GM18499 (cell line): ENCODE results near the gene HECTD1.
"Not testable (repeated sequence)": the region's sequence is repeated elsewhere in the genome, so short reads cannot be mapped to it uniquely, and the experiment has no call there.

Source experiments
- ATAC-seq: cut with Tn5 transposase; IDR thresholded peaks from one replicate; pipeline ENCODE4 v1.9.1; 2021; ENCODE audit warnings: moderate number of reproducible peaks; ENCODE audit not compliant: insufficient read depth, unreplicated experiment

The HECTD1 gene

GRCh38 chr14:31197671-31198070 lies 9.9 kb downstream of the HECTD1 start:
- no peak for ATAC-seq

GRCh38 chr14:31196839-31197492 lies 10.6 kb downstream of the HECTD1 start:
- no peak for ATAC-seq

DNA sequence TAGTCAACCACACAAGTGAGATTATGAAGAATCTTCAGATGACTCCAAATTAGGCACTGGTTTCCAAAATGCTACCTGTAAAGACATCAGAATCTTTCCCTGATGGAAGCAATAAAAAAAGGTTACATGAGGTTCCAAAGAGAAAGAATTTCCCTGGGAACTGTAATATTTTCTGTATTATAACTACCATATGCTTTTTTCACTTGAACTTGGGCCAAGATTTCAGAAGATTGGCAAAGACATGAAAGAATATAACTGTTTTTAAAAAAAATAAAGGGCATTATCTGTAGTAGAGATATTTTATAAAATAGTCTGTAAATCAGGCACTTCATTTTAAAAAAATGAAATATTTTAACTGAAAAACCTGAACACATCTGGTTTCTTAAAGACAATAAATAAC lies 12.9 kb downstream of the HECTD1 start:
- no peak for ATAC-seq

GRCh38 chr14:31194095-31194494 lies 13.5 kb downstream of the HECTD1 start:
- ATAC-seq = no peak

GRCh38 chr14:31192544-31192943 lies 15.0 kb downstream of the HECTD1 start:
- not testable (repeated sequence) for ATAC-seq

DNA sequence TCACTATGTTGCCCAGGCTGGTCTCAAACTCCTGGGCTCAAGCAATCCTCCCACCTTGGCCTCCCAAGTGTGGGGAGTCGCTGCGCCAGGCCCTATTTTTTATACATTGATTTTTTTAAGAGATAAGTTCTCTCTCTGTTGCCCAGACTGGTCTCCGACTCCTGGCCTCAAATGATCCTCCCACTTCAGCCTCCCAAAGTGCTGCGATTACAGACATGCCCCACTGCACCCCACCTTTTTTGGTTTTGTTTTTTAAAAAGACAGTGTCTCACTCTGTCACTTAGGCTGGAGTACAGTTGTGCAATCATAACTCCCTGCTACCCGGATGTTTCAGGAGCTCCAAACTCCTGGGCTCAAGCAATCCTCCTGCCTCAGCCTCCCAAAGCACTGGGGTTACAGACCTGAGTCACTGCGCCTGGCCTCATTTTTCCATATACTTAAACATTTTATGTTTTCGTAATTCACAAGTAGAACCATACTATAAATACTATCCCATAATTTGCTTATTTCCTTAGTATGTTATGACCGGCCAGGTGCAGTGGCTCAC lies 16.8 kb downstream of the HECTD1 start:
- no peak for ATAC-seq

DNA sequence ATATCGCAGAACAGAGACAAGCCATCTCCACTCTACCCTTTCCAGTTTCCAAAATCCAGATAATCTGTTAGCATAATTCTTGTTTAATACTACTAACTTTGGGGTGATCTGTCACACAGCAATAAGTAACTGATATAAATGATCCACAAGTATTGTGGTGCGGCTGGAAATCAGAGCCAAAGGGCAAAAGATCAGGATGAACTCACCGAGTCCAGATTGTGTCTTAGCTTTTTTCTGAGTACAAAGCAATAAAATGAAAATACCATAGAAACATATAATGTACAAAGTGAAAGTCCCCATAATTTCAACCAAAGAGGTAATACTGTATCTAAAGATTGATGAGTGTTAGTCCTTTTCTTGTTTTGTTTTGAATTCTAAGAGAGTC lies 17.4 kb downstream of the HECTD1 start:
- ATAC-seq = no peak

- ATAC-seq = no peak
Measured at GRCh38 chr14:31189346-31190218, 18.0 kb downstream of the HECTD1 start.

GRCh38 chr14:31188744-31189143 lies 18.8 kb downstream of the HECTD1 start:
- no peak for ATAC-seq

DNA sequence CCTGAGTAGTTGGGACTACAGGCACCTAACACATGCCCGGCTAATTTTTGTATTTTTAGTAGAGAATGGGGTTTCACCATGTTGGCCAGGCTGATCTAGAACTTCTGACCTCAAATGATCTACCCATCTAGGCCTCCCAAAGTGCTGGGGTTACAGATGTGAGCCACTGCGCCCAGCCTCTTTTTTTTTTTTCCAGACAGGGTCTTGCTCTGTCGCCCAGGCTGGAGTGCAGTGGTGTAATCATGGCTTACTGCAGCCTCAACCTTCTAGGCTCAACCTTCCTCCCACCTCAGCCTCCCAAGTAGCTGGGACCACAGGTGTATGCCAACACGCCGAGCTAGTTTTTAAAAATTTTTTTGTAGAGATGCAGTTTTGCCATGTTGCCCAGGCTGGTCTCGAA lies 25.6 kb downstream of the HECTD1 start:
- ATAC-seq = not testable (repeated sequence)

DNA sequence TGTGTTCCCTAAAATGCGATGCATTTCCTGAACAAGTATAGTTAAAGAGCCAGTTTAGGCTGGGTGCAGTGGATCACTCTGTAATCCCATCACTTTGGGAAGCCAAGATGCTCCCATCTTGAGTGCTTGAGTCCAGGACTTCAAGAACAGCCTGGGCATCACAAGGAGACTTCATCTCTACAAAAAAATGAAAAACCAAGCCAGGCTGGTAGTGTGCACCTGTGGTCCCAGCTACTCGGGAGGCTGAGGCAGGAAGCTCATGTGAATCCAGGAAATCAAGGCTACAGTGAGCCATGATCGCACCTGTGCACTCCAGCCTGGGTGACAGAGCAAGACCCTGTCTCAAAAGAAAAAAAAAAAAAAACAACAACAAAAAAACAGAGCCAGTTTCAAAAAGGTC lies 26.3 kb downstream of the HECTD1 start:
- ATAC-seq = no peak

DNA sequence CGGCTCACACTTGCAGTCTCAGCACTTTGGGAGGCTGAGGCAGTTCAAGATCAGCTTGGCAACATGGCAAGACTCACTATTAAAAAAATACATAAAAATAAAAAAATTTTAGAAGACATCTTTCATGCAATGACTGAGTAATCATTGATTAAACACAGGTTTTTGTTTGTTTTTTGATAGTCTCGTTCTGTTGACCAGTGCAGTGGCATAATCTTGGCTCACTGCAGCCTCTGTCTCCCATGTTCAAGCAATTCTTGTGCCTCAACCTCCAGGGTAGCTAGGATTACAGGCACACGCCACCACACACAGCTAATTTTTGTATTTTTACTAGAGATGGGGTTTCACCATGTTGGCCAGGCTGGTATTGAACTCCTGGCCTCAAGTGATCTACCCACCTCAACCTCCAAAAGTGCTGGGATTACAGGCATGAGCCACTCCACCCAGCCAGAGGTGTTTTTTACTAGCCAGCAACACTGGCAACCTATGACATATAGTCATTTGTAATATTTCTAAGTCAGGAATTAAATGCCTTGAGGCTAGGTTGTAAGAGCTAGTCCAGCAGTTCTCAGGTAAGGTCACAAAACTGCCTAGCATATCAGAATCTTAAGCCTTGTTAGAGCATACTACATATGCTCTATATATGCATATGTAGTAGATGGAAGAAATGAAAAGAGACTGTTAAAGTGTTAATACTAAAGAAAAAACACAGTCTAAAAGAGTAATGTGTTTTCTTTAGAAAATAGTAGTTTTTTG lies 27.1 kb downstream of the HECTD1 start:
- no peak for ATAC-seq

DNA sequence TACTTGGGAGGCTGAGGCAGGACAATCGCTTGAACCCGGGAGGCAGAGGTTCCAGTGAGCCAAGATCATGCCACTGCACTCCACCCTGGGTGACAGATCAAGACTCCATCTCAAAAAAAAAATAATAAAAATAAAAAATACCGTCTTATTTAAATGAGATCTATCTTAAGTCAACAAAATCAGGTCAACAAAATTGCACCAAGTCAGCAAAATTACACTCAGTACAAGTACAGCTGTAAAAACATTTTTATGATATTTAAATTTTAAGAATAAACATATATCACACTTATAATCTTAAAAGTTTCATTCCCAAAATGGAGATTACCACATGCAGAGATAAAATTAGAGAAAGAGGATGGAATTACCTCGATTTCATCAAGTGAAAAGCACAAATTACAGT lies 33.2 kb downstream of the HECTD1 start:
- ATAC-seq = no peak

DNA sequence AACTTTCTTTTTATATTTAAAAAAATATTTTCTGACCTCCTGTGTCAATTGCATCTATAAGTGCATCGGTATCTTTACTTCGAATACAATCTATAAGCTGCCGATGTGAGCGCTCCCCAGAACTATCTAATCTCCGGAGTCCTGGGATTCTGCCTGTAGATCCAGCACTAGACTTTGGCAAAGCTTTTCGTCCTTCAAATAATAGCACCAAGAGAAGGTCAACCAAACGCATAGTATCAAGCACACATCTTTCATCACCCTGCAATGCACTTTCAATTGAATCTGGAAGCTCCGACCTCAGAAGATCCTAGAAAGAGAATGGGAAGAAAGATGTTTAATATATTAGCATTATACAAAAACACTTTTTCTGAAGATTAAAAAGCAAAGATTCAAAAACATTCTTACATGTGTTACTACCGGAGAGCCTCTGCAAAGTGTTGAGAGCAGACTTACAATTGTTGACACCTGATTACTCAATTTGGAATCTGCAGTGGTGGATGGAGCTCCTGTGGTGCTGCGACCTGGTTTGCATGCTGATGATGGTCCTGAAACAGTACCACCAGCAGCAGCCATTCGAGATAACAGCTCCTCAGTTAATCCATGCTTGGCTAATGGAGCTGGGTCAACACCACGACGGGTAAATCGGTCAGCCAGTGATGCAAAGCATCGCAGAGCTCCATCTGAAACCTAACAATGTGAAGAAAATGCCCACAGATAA lies 34.3 kb downstream of the HECTD1 start:
- ATAC-seq = no peak

- ATAC-seq = no peak
Measured at GRCh38 chr14:31172084-31172483, 35.5 kb downstream of the HECTD1 start.

DNA sequence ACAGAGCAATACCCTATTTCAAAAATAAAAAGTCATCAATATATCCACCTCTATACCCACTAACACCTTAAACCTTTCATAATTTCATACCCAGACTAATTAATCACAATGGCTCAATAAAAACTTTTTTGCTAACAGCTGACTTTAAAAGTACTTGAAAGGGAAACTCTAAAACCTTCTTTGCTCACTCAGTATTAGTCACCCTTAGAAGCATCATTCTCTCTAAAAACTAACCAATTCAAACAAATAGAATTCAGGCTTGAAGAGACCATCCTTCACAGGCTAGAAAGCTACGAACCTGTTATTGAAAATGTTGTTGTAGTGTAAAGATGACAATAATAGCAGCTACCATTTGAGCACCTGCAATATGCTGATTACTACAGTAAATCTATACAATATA lies 37.2 kb downstream of the HECTD1 start:
- no peak for ATAC-seq

GRCh38 chr14:31169877-31170276 lies 37.7 kb downstream of the HECTD1 start:
- ATAC-seq = no peak

DNA sequence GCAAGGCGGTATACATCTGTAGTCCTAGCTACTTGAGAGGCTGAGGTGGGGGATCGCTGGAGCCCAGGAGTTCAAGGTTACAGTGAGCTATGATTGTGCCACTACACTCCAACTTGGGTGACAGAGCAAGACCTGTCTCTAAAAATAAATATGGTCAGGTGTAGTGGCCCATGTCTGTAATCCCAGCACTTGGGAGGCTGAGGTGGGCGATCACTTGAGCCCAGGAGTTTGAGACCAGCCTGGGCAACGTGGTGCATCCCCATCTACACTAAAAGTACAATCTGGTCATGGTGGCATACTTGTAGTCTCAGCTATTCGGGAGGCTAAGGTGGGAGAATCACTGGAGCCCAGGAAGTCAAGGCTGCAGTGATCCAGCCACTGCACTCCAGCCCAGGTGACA lies 40.6 kb downstream of the HECTD1 start:
- no peak for ATAC-seq

- no peak for ATAC-seq
Measured at GRCh38 chr14:31166271-31166561, 41.4 kb downstream of the HECTD1 start.

DNA sequence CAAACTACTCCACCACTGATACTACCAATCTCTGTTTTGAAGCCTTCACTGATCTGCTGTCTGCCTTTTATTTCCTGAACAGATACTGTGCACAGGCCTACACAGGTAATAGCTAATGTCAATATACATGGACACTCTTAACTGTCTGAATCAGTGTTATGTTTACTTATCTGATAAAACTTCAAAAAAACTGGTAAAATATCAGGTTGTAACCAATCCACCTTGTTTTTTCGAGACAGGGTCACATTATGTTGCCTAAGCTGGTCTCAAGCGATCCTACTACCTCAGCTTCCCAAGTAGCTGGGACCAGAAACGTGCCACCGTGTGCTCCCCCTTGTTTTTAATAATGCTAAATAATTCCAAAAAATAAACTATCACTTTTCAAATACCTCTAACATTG lies 43.5 kb downstream of the HECTD1 start:
- no peak for ATAC-seq
